Stomach (tissue), 9 donors: ENCODE data around the gene STK11. TPM values are rescaled to one million over a fixed set of nuclear protein-coding genes. Genes with fewer than 3 reads are reported as not detected.

Experiments
- DNase-seq, 2 donors: peaks; one replicate each; pipeline versions ENCODE4 v3.0.0 to v3.0.0-alpha.2; 2013 to 2019
- H3K27ac ChIP-seq, 5 donors: fragments of 200-600 bp in 4 of 5; sonication (generic) in 4 of 5; one replicate each; pipeline ENCODE4 v1.5.1; 2013 to 2019; ENCODE audit warnings: mild to moderate bottlenecking in 1 of 5, moderate library complexity in 1 of 5
- H3K27me3 ChIP-seq, 3 donors: fragments of 200-600 bp; sonication (generic); one replicate each; pipeline ENCODE4 v1.5.1; 2017 to 2019; ENCODE audit warnings: mixed run types in 1 of 3
- H3K36me3 ChIP-seq, 4 donors: fragments of 200-600 bp; sonication (generic); 1 replicate in 3 of 4; 2 replicates in 1 of 4; pipeline ENCODE4 v1.5.1; 2016 to 2019
- H3K4me1 ChIP-seq, 4 donors: fragments of 200-600 bp; sonication (generic); one replicate each; pipeline ENCODE4 v1.5.1; 2016 to 2019
- H3K4me3 ChIP-seq, 4 donors: fragments of 200-600 bp; sonication (generic) in 3 of 4; one replicate each; pipeline ENCODE4 v1.5.1; 2016 to 2019; ENCODE audit warnings: mild to moderate bottlenecking in 1 of 4
- H3K9me3 ChIP-seq, 4 donors: fragments of 200-600 bp; sonication (generic); one replicate each; pipeline ENCODE4 v1.5.1; 2016 to 2019
- EP300 ChIP-seq: sonication (generic); formaldehyde crosslinking; IDR thresholded peaks from one replicate; pipeline ENCODE4 v1.6.1; 2017; ENCODE audit warnings: antibody characterized with exemption
- POLR2A ChIP-seq, 4 donors: fragments of 450-650 bp; IDR thresholded peaks; one replicate each; pipeline ENCODE4 v1.6.1; 2016; ENCODE audit warnings: antibody characterized with exemption in 4 of 4, control low read depth in 2 of 4, mild to moderate bottlenecking in 1 of 4, moderate library complexity in 1 of 4
- POLR2AphosphoS5 ChIP-seq, 3 donors: sonication (generic); formaldehyde crosslinking; IDR thresholded peaks; one replicate each; pipeline ENCODE4 v1.6.1; 2016; ENCODE audit warnings: antibody characterized with exemption in 3 of 3
- WGBS, 5 donors: extraction: QIAGEN DNeasy Blood & Tissue Kit in 3 of 5; methylation state at CpG; one replicate each; pipeline versions ENCODE4 v1.1.5 to v1.1.7; 2013 to 2018; 5-methylcytosine and 5-hydroxymethylcytosine counted together
- intact Hi-C: fragments of 100-400 bp; cut with DNase I; formaldehyde crosslinking; loops from one replicate; pipeline ENCODE4 v1.15.1; 2023; ENCODE audit warnings: low total_unique reads
- polyA plus RNA-seq, 3 donors: library from polyadenylated mRNA; stranded (reverse); fragments of 200-250 nt; gene quantifications; one replicate each; pipeline ENCODE4 v1.2.3, GENCODE V29; 2013
- total RNA-seq, 5 donors: library from RNA; depleted of rRNA; stranded (reverse); fragments of >200 nt; gene quantifications; one replicate each; pipeline versions ENCODE4 v1.1.0 to v1.2.3, GENCODE V29; 2014 to 2016
- TF ChIP-seq, protein P1 (sequence below), 7 experiments: fragments of 450-650 bp in 4 of 7; fragments of 200-600 bp in 3 of 7; sonication (generic) in 3 of 7; IDR thresholded peaks; one replicate each; pipeline ENCODE4 v1.5.1; 2016 to 2019; ENCODE audit warnings: antibody characterized with exemption in 7 of 7, control low read depth in 2 of 7, mild to moderate bottlenecking in 1 of 7
- donor health status: healthy with polysubstance abuse.
- donor health status: Bipolar disorder and iron deficiency.
- donor health status: healthy.

Gene STK11
- total and polyA plus RNA-seq, 8 donors: 43.1 to 368 (median 63.1) TPM

- Histone ChIP-seq H3K27ac (no peak overlapping the region), H3K4me1 (peaks cover 49 to 74% (median 68%) of the 10 kb centered on the region in 4 donors), H3K36me3 (peaks cover 0 to 6% (median 0%) of the 10 kb centered on the region in 4 donors), H3K9me3 (no peaks in the 10 kb centered on the region), H3K4me3 (no peak overlapping the region), H3K27me3 (peaks cover 0 to 33% (median 11%) of the 10 kb centered on the region in 3 donors)
- TF ChIP-seq POLR2AphosphoS5 (IDR thresholded peaks at IDR 0.05): no peak
- TF ChIP-seq, protein P1, sequence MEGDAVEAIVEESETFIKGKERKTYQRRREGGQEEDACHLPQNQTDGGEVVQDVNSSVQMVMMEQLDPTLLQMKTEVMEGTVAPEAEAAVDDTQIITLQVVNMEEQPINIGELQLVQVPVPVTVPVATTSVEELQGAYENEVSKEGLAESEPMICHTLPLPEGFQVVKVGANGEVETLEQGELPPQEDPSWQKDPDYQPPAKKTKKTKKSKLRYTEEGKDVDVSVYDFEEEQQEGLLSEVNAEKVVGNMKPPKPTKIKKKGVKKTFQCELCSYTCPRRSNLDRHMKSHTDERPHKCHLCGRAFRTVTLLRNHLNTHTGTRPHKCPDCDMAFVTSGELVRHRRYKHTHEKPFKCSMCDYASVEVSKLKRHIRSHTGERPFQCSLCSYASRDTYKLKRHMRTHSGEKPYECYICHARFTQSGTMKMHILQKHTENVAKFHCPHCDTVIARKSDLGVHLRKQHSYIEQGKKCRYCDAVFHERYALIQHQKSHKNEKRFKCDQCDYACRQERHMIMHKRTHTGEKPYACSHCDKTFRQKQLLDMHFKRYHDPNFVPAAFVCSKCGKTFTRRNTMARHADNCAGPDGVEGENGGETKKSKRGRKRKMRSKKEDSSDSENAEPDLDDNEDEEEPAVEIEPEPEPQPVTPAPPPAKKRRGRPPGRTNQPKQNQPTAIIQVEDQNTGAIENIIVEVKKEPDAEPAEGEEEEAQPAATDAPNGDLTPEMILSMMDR (IDR thresholded peaks at IDR 0.05): no peak
- TF ChIP-seq EP300: no peak
- TF ChIP-seq POLR2A (IDR thresholded peaks at IDR 0.05): no peak
- 82 to 90% (median 86%) methylated on average over 27 to 45 of the region's 45 CpGs for WGBS, 5 donors
- intact Hi-C loops: no loop called here
- no peak for DNase-seq
Observed at GRCh38 chr19:1234051-1234954, 28.7 kb downstream of the STK11 start.

DNA sequence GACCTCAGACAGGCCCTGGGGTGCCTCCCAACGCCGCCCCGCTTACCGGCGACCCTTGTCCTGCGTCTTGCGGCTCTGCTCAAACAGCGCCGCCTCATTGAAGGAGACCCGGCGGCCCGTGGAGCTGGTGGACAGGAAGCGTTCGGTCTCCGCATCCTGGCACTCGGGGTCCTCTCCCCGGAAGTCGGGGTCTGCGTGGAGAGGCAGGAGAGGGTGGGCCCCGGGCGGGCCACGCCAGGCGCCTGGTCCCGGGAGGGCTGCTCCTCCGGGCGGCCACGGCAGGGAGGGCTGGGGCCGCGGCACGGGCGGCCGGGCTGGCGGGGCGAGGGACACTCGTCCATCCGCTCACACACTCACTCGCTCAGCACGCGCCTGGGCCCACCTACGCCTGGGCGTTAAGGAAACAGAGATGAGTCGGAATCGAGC, 29.4 kb downstream of the STK11 start:
- WGBS, 5 donors: 89 to 94% (median 94%) methylated on average over 30 to 43 of the region's 43 CpGs
- no peak overlapping the region for H3K4me3 ChIP-seq
- TF ChIP-seq POLR2A (IDR thresholded peaks at IDR 0.05): no peak
- no peak for TF ChIP-seq POLR2AphosphoS5 (IDR thresholded peaks at IDR 0.05)
- H3K9me3 ChIP-seq: no peaks in the 10 kb centered on the region
- H3K27me3 ChIP-seq: peaks cover 0 to 33% (median 11%) of the 10 kb centered on the region in 3 donors
- intact Hi-C loops: no loop called here
- peaks cover 0 to 6% (median 0%) of the 10 kb centered on the region in 4 donors for H3K36me3 ChIP-seq
- DNase-seq: no peak
- H3K27ac ChIP-seq: no peak overlapping the region
- H3K4me1 ChIP-seq: peaks cover 49 to 80% (median 74%) of the 10 kb centered on the region in 4 donors

GRCh38 chr19:1235625-1236538, 30.3 kb downstream of the STK11 start:
- intact Hi-C loops: no loop called here
- WGBS, 5 donors: 58 to 78% (median 69%) methylated on average over 16 to 39 of the region's 39 CpGs
- TF ChIP-seq POLR2A (IDR thresholded peaks at IDR 0.05) (no peak), POLR2AphosphoS5 (IDR thresholded peaks at IDR 0.05) (no peak), EP300 (no peak)
- TF ChIP-seq, protein P1 (IDR thresholded peaks at IDR 0.05): no peak

DNA sequence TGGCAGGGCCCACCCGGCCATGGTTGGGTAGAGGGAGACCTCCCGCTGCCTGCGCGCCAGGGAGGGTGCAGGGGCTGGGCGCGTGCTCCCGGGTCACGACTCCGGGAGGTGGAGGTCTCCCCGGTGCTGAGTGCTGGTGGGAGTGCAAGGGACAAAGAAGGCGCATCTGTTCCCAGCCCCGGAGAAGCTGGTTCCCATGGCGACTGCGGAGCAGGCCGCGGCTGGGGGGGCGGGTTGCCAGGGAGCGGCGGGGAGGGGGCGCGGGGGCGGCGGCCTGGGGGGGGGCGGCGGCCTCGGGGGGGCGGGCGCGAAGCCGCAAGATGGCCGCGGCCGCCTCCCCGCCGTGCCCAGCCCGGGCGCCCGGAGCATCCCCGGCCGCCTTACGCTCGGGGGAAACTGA, 31.0 kb downstream of the STK11 start:
- no peak for TF ChIP-seq POLR2A (IDR thresholded peaks at IDR 0.05)
- TF ChIP-seq, protein P1 (IDR thresholded peaks at IDR 0.05): no peak
- TF ChIP-seq POLR2AphosphoS5 (IDR thresholded peaks at IDR 0.05): no peak
- no peak for TF ChIP-seq EP300
- Histone ChIP-seq H3K9me3 (no peaks in the 10 kb centered on the region), H3K27ac (peak overlapping the region in 2 of 5 donors; percentile 27 to 100), H3K27me3 (peaks cover 0 to 33% (median 11%) of the 10 kb centered on the region in 3 donors), H3K4me1 (peaks cover 52 to 81% (median 76%) of the 10 kb centered on the region in 4 donors), H3K4me3 (peak overlapping the region; percentile 42 to 66 (median 56)), H3K36me3 (peaks cover 0 to 6% (median 0%) of the 10 kb centered on the region in 4 donors)
- intact Hi-C loops: no loop called here
- 8 to 45% (median 15%) methylated on average over 9 to 39 of the region's 42 CpGs for WGBS, 5 donors
- peak in 1 of 2 donors; percentile 56 for DNase-seq

More at GRCh38 chr19:1235625-1236538, 30.3 kb downstream of the STK11 start:
- Histone ChIP-seq H3K27me3 (peaks cover 0 to 33% (median 11%) of the 10 kb centered on the region in 3 donors), H3K27ac (no peak overlapping the region), H3K4me1 (peaks cover 49 to 82% (median 77%) of the 10 kb centered on the region in 4 donors), H3K9me3 (no peaks in the 10 kb centered on the region), H3K4me3 (peak overlapping the region in 1 of 4 donors; percentile 66), H3K36me3 (peaks cover 0 to 6% (median 0%) of the 10 kb centered on the region in 4 donors)
- DNase-seq: peak in 1 of 2 donors; percentile 43
